D341Med (cell line): ENCODE results near the gene ZBTB16.

Experiments used
- DNase-seq: peaks from one replicate; pipeline ENCODE4 v3.0.0; 2012; ENCODE audit warnings: low spot score

Gene ZBTB16

DNA sequence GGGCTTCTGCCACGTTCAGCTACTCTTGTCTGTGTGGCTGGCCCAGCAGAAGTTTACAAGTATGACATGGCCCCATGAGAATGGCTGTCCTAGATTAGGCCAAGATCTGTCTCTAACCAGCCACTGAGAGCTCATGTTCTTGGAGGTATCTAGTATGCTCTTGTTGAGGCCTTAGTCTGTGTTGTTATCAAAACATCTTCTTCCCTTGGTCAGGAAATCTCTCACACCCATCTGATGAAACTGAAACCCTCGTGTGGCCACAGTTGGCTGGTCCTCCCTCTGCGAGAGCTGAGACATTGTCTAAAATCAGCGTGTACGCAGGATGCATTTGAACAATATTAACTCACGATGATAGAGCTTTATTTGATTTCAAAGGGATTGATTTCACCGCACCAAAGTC lies 127.7 kb downstream of the ZBTB16 start:
- no peak for DNase-seq

DNA sequence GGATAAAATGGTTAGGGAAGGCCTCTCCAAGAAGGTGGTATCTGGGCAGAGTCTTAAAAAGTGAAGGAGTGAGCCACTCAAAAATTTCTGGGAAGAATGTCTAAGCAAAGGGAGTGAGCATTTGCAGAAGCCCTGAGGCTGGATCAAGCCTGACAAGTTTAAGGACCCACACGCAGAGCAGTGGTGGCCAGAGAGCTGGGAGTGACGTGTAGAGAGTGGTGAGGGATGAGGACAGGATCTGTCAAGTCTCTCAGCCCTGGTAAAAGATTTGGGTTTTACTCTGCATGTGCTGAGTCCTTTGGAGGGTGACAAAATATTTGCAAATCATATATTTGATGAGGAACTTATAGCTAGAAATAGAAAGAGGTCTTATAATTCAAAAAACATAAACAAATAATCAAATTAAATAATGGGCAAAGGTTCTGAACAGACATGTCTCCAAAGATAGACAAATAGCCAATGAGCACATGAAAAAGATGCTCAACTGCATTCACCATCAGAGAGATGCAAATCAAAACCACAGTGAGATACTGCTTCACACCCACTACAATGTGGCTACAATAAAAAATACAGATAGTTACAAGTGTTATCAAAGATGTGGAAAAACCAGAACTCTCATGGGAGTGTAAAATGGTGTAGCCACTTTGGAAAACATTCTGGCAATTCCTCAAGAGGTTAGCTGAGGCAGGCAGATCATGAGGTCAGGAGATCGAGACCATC lies 129.5 kb downstream of the ZBTB16 start:
- no peak for DNase-seq

- no peak for DNase-seq
Measured at GRCh38 chr11:114190630-114191029, 131.1 kb downstream of the ZBTB16 start.

DNA sequence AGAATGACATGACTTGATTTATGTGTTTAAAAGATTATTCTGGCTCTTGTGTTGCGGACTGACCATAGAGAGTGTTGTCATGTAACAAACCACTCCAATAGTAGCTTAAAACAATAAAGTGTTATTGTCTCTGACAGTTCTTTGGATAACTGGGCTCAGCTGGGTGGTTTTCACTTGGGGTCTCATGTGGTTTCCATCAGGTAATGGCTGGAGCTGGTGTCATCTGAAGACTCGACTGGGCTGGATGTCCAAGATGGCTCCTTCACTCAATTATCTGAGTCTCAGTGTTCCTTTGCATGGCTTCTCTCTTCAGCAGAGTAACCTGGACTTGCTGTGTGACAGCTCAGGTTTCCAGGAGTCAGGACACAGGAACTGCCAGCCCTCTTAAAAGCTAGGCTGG lies 132.4 kb downstream of the ZBTB16 start:
- no peak for DNase-seq

- DNase-seq: peak; percentile 55
Measured at GRCh38 chr11:114192841-114193389, 133.4 kb downstream of the ZBTB16 start.

- no peak for DNase-seq
Measured at GRCh38 chr11:114193730-114194679, 134.5 kb downstream of the ZBTB16 start.

- no peak for DNase-seq
Measured at GRCh38 chr11:114194702-114195101, 135.2 kb downstream of the ZBTB16 start.

DNA sequence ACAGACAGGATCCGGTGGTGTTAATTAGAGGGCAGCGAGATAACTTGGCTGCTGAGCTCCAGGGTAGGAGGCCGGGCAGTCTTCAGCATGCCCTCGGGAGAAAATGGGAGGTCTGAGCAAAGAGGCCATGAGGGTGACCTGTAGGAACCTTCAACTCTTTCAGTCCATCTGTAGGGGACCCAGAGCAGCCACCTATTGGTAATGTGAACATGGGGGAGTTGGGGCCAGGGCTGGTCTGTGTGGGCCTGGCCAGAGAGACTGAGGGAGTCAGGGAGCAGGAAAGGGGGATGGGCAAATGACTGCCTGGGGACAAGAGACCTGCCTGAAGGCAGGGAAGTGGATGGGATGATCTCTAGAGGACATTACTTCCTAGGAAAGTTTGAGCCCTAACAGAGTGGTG lies 135.6 kb downstream of the ZBTB16 start:
- no peak for DNase-seq

DNA sequence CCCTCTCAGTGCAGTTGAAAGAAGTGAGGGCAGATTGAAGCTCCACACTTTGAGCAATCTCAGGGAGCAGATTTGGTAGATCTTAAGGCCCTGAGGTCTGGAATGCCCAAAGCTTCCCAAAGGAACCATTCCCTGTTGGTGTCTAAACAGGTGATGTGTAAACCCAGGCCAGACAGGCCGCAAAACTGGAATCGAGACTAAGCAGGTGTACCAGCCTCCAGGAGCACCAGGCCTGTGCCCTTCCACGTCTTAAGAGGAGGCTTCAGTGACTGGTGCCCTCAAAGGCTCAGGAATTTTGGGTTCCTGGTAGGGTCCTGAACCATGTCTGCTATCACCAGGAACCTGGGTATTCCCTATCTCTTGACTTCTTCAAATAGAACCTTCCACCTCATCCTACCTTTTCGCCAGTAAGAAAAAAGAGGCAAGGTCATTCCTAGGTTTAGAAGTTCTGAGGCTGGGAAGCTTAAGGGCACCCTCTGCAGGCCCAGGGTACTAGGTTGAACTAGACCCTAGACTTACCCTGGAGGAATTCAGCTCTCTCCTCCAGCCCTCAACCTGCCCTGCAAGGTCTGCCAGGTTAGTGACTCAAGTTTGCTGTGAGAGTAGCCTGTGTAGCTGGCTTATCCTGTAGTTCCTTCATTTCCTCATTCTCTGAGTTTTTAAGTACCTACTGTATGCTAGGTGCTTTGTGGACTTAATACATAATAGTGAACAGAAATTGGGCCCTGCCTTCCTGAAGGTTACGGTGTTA lies 136.6 kb downstream of the ZBTB16 start:
- DNase-seq: no peak

- DNase-seq: no peak
Measured at GRCh38 chr11:114196997-114197703, 137.6 kb downstream of the ZBTB16 start.

GRCh38 chr11:114197799-114198500 lies 138.4 kb downstream of the ZBTB16 start:
- DNase-seq: no peak

DNA sequence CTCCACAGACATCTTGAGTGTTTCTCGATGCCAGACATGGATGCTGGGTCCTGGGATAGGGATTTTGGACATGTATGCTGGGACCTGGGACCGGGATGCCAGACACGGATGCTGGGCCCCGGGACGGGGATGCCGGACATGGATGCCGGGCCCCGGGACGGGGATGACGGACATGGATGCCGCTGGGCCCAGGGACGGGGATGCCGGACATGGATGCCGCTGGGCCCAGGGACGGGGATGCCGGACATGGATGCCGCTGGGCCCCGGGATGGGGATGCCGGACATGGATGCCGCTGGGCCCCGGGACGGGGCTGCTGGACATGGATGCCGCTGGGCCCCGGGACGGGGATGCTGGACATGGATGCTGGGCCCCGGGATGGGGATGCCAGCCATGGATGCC lies 139.5 kb downstream of the ZBTB16 start:
- DNase-seq: no peak

DNA sequence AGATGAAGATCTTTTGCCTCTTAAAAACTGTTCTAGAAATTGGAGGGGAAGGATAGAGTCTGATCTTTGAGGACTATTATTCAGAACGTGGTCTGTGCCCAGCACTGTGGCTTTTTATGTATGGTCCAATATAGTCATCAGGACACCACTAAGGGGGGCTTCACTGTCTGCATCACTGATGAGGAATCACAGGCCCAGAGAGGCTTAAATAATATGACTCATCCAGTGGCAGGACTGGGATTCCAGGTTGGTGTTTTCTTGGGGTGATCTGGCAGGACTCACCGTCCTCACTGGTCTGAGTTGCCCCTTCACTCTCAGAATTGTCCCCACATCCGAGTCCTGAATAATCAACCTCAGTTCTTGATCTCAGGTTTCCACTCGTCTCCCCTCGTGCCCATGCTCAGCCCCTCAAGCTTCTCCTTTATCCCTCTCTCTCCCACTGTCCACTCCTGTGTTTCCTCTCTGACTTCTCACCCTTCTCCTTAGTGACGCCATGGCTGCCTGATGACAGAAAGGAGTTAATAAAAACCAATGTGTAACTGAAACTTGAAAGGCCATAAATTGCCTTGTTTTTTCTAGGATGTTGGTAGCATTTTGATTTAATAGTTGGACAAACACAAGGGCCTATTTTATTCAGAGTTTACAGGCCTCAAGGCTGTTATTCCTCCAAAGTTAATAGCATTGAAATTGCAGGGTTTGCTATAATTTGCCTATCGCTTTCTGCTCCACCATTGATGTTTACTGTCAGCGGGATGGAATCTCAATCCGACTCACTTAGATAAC lies 141.0 kb downstream of the ZBTB16 start:
- DNase-seq: no peak

DNA sequence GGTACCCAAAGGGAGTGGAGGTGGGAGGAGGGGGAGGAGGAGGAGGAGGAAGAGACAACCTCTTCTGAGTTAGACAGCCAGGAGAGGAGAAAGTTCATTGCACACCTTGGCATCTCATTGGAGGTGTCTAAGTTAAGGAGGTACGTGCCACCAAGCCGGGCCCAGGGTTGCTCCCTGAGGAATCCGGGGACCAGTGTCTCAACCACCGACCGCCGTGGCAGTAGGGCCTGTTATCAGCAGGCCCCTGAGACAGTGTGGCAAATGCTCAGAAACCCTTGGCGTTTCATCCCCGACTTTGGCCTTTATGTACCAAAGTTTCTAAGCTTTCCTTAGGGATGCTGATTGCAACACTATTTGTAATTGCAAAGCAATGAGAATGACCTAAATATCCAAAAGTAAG lies 141.7 kb downstream of the ZBTB16 start:
- DNase-seq: no peak

DNA sequence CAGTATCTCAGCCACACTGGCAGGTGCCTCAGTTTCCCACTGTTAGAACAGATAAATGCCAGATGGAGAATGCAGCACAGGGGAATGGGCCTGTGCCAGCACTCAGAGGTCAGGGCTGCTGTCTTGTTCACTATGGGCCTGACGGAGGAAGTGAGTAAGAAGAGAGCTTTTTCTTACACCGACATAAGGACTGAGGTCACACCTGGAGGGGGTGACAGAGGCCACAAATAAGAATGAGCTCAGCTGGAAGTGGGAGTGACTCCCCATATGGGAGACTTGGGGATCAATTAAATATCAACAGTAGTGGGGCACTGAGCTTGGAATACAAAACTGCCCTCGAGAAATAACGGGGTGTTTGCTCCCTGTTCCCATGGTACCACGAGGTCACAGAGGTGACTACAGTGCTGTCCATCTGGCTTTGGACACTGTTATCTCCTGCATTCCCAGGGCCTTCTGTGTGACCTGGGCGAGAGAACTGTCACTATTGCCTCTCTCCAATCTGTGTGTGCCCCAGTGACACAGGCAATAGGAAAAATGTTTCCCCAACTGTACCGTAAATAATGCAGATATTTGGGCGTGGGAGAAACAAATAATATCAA lies 142.6 kb downstream of the ZBTB16 start:
- DNase-seq: no peak

DNA sequence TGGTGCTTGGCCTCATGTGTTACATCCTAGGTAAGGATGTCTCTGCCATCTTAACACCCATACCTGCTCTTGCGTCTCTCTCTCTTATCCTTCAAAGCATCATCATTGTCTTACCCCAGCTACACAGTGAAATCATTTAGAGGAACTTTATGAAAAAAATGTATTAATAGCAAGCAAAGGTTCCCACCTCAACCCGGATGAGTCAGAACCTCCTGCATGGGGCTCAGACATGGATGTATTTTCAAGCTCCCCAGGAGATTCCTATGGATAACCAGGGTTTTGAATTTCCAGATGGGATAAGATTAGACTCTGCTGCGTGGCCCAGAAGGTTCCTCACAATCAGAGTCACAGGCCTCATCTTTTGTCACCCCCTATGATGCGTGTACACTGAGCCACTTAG lies 147.6 kb downstream of the ZBTB16 start:
- no peak for DNase-seq

DNA sequence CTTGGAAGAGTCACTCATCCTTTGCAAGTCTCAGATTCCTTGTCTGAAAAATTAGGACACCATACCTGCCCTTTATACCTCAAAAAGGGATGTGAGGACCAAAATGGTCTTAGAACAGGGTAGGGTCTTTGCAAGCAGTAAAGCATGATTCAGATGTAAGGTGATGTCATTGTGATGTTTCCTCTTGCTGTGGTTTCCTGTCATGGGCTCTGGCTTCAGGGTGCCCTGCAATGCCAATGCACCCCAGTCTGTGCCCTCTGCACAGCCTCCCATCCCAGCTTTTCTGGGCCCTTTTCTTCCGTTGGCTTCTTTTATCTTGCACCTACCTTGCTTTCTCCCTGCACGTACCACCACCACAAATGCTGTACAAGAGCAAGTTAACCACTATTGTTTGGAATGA lies 148.9 kb downstream of the ZBTB16 start:
- no peak for DNase-seq

GRCh38 chr11:114209343-114209742 lies 149.8 kb downstream of the ZBTB16 start:
- no peak for DNase-seq

DNA sequence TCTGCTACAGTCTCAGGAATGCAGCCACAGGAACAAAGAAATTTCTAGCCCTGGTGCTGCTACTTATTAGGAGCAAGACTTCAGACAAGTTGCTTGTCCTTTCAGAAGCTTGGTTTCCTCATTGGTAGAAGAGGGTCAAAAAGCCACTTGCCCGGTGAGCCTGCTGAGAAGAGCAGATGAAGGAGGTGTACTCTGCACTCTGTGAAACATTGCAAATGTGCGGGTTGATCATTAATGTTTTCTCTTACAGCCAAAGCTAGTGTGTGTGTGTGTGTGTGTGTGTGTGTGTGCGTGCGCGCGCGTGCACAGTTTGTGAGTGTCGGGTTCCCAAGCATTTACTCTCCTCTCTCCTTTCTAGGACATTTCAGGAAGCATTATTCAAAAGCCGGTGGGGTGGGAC lies 150.4 kb downstream of the ZBTB16 start:
- DNase-seq: no peak
